Loucy (cell line): ENCODE measurements around the gene GPC2.

Source experiments
- EZH2phosphoT487 ChIP-seq: fragments of 200-600 bp; IDR thresholded peaks from 2 replicates; pipeline ENCODE4 v1.6.1; 2018; ENCODE audit warnings: antibody characterized with exemption, mild to moderate bottlenecking, moderate library complexity, borderline replicate concordance
- TF ChIP-seq, protein P1 (sequence below): fragments of 200-600 bp; sonication (generic); conservative IDR thresholded peaks from 2 replicates; pipeline ENCODE4 v1.5.1; 2014; ENCODE audit warnings: mild to moderate bottlenecking, antibody characterized with exemption, low read length

DNA sequence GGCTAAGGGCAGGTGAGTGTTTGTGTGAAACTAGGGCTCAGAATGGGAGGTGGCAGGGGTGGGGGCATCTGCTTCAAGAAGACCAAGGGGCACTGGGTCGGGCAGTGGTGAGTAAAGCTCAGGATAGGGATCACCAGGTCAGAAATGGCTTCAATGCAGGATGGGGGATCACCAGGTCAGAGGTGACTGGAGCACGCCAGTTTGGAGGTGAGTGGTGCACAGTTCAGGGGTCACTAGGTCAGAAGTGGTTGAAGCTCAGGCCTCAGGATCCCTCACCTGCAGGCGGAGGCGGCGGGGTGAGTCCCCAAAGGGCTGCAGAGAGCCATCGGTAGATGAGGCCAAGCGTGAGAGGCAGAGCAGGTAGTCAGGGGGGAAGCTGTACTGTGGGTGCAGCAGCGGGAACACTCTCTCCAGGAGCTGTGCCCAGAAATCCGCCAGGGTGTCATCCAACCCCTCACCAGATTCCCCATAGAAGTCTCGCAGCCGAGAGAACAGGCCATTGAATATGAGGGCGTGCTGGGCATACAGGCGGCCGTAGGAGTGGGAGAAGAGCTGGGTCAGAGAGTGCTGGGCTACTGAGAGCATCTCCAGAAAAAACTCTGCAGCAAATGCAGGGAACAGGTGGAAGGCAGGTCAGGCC is 1.8 kb downstream of the GPC2 start:
- TF ChIP-seq, protein P1, sequence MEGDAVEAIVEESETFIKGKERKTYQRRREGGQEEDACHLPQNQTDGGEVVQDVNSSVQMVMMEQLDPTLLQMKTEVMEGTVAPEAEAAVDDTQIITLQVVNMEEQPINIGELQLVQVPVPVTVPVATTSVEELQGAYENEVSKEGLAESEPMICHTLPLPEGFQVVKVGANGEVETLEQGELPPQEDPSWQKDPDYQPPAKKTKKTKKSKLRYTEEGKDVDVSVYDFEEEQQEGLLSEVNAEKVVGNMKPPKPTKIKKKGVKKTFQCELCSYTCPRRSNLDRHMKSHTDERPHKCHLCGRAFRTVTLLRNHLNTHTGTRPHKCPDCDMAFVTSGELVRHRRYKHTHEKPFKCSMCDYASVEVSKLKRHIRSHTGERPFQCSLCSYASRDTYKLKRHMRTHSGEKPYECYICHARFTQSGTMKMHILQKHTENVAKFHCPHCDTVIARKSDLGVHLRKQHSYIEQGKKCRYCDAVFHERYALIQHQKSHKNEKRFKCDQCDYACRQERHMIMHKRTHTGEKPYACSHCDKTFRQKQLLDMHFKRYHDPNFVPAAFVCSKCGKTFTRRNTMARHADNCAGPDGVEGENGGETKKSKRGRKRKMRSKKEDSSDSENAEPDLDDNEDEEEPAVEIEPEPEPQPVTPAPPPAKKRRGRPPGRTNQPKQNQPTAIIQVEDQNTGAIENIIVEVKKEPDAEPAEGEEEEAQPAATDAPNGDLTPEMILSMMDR, result no peak
- no peak for TF ChIP-seq EZH2phosphoT487
